Measurements from ENCODE around the gene ZFP91.
A peak's percentile ranks its signal among the peaks of the same experiment; 100 is the strongest.

The ZFP91 gene

DNA sequence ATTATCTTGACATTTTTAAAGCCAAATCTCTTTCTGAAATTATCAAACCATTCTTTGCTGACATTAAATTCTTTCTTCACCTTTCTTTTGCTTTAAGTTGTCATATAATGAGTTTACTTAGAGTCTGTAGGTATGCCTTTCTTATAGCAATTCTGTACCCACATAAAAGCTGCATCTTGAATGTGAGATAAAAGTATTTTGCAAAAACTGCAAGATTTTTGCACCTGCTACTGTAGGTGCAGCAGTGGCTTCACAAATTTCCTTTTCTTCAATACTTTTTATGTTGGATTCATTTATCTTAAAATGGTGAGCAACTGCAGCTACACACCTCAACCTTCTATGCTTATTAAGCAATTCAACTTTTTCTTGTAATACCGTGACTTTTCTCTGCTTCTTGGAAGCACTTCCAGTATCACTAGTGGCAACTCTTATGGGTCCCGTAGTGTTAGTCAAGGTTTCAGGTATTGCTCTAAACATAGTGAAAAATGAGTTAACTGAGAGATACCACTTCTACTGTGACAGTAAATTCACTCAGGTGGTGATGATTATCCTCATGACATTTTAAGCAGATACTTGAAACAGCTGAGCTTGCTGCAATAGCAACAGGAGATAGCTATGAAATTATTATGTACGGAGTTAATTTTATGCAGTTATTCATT lies 18.8 kb downstream of the ZFP91 start:
- H3K4me3 Mint-ChIP-seq: no peak overlapping the region

DNA sequence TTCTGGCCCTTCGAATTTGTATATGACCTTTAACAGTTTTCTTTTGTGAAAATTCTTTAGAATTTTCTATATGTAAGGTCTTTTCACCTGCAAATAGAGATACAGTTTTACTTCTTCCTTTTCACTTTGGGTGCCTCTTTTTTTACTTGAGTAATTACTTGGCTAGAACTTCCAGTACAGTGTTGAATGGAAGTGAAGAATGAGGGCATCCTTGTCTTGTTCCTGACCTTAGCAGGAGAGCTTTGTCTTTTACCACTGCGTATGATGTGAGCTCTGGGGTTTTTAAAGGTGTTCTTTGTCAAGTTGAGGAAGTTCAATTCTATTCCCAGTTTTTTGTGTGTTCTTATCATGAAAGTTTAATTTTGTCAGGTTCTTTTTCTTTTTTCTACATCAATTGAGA lies 21.6 kb downstream of the ZFP91 start:
- Mint-ChIP-seq H3K27me3 (no peaks in the 10 kb centered on the region), H3K4me3 (no peak overlapping the region), H3K9me3 (no peaks in the 10 kb centered on the region), H3K36me3 (peaks cover 55% of the 10 kb centered on the region), H3K4me1 (peaks cover 65% of the 10 kb centered on the region), H3K27ac (no peak overlapping the region)
- CTCF ChIA-PET: interaction anchor here (0.8 to 1.6 kb wide), 2 partner anchors 20 to 29 kb away, joined by 3 to 7 read pairs; no protein-coding TSS in a partner anchor
- no peak for DNase-seq

More for the DNA sequence above, 18.8 kb downstream of the ZFP91 start:
- Mint-ChIP-seq H3K27ac (peak overlapping the region; percentile 47), H3K27me3 (no peaks in the 10 kb centered on the region), H3K9me3 (no peaks in the 10 kb centered on the region), H3K4me1 (peaks cover 58% of the 10 kb centered on the region), H3K36me3 (peaks cover 50% of the 10 kb centered on the region)
- CTCF ChIA-PET: interaction anchor here (1.1 to 1.6 kb wide), 3 partner anchors 10 to 32 kb away, joined by 4 to 6 read pairs (median 5); no protein-coding TSS in a partner anchor
- DNase-seq: no peak

DNA sequence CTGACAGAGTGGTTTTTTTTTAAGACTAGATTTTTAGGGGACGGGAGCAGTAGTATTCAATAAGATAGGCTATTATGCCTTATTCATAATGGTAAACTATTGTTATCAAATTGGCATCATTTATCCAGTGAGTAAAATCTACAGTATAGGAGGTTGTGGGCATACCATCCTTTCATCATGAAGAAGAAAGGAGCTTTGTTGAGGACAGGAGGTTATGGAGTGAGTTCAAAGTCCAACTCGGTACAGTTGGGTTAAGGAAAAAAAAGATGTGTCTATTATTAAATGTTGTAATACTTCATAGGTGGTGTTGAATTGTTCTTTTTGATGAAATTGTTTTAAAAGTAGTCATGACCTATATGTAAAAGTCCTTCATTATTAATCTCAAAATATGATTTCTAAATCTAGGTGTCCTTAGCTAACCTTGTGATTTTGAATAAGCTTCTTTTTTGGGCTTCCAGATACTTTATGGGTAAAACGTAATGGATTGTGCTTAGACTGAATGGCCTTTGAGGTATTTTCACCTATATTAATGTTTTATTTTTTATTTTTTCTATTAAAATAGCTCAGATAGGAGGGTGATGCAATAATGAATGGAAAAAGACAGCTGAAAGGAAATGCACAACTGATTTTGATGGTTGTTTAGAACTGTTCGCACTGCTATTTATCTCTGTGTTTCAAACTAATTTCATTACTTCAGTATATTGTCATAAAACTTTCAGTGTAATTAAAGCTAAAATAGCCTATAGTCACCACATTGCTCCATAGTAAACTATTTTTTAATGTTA lies 28.3 kb downstream of the ZFP91 start:
- no peak overlapping the region for H3K4me3 Mint-ChIP-seq
- DNase-seq: no peak
- H3K9me3 Mint-ChIP-seq: no peaks in the 10 kb centered on the region
- peaks cover 35% of the 10 kb centered on the region for H3K4me1 Mint-ChIP-seq
- no peaks in the 10 kb centered on the region for H3K27me3 Mint-ChIP-seq
- no peak overlapping the region for H3K27ac Mint-ChIP-seq
- CTCF ChIA-PET: interaction anchor here (0.8 to 1.4 kb wide), 2 partner anchors 9 to 39 kb away, joined by 3 to 6 read pairs; no protein-coding TSS in a partner anchor
- H3K36me3 Mint-ChIP-seq: peaks cover 53% of the 10 kb centered on the region

DNA sequence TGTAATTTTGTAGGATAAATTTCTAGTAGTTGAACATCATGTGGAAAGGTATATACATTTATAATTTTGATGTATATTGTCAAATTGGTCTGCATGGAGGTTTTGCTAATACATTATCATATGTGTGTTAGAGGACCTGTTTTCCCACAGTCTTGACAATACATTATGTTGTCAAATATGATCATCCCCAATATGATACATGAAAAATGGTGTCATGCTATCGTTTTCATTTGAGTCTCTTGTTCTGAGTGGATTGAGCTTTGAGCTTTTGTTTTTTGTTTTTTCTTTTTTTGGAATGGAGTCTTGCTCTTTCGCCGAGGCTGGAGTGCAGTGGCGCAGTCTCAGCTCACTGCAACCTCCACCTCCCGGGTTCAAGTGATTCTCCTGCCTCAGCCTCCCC lies 29.5 kb downstream of the ZFP91 start:
- CTCF ChIA-PET: no interaction called here
- H3K27ac Mint-ChIP-seq: no peak overlapping the region
- no peak overlapping the region for H3K4me3 Mint-ChIP-seq

GRCh38 chr11:58609723-58610122 lies 30.9 kb downstream of the ZFP91 start:
- CTCF ChIA-PET: interaction anchor here (1.4 kb wide), 1 partner anchor 41 kb away, joined by 4 read pairs; no protein-coding TSS in a partner anchor
- DNase-seq: no peak
- peaks cover 23% of the 10 kb centered on the region for H3K4me1 Mint-ChIP-seq
- no peaks in the 10 kb centered on the region for H3K9me3 Mint-ChIP-seq
- no peak overlapping the region for H3K27ac Mint-ChIP-seq
- peaks cover 51% of the 10 kb centered on the region for H3K36me3 Mint-ChIP-seq
- H3K4me3 Mint-ChIP-seq: no peak overlapping the region
- no peaks in the 10 kb centered on the region for H3K27me3 Mint-ChIP-seq

More for the DNA sequence above, 29.5 kb downstream of the ZFP91 start:
- Mint-ChIP-seq H3K27me3 (no peaks in the 10 kb centered on the region), H3K4me1 (peaks cover 27% of the 10 kb centered on the region), H3K36me3 (peaks cover 52% of the 10 kb centered on the region), H3K9me3 (no peaks in the 10 kb centered on the region)
- DNase-seq: no peak

GRCh38 chr11:58613228-58613627 lies 34.4 kb downstream of the ZFP91 start:
- H3K36me3 Mint-ChIP-seq: peaks cover 72% of the 10 kb centered on the region

DNA sequence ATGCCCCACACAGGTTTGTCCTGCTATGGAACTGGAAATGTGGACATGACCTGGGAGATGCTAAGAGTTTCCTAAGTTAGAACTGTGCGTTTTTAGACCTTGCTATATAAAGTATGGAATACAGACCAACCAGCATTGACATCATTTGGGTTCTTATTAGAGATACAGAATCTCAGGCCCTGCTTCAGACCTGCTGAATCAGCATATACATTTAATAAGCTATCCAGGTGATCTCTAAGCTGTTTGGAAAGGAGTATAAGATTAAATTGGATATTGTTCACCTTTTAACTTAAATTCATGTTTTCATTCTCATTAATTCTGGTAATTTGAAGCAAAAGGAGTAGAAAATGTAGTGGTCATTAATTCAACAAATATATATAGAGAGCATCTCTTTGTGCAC lies 36.7 kb downstream of the ZFP91 start:
- H3K4me1 Mint-ChIP-seq: peaks cover 3% of the 10 kb centered on the region
- H3K27ac Mint-ChIP-seq: no peak overlapping the region
- CTCF ChIA-PET: no interaction called here
- no peak for DNase-seq
- H3K4me3 Mint-ChIP-seq: no peak overlapping the region
- no peaks in the 10 kb centered on the region for H3K27me3 Mint-ChIP-seq
- no peaks in the 10 kb centered on the region for H3K9me3 Mint-ChIP-seq
- H3K36me3 Mint-ChIP-seq: peaks cover 77% of the 10 kb centered on the region

More at GRCh38 chr11:58613228-58613627, 34.4 kb downstream of the ZFP91 start:
- Mint-ChIP-seq H3K4me1 (peaks cover 3% of the 10 kb centered on the region), H3K27me3 (no peaks in the 10 kb centered on the region), H3K9me3 (no peaks in the 10 kb centered on the region), H3K27ac (no peak overlapping the region), H3K4me3 (no peak overlapping the region)
- no peak for DNase-seq
- CTCF ChIA-PET: no interaction called here

GRCh38 chr11:58616594-58616993 lies 37.7 kb downstream of the ZFP91 start:
- DNase-seq: no peak
- CTCF ChIA-PET: interaction anchor here (2.3 kb wide), 1 partner anchor 13 kb away, joined by 7 read pairs; no protein-coding TSS in a partner anchor
- Mint-ChIP-seq H3K9me3 (no peaks in the 10 kb centered on the region), H3K4me3 (no peak overlapping the region), H3K4me1 (peaks cover 5% of the 10 kb centered on the region), H3K27ac (no peak overlapping the region), H3K36me3 (peaks cover 68% of the 10 kb centered on the region), H3K27me3 (no peaks in the 10 kb centered on the region)

- H3K4me3 Mint-ChIP-seq: no peak overlapping the region
- H3K9me3 Mint-ChIP-seq: no peaks in the 10 kb centered on the region
- CTCF ChIA-PET: interaction anchor here (0.9 to 3.5 kb wide), 3 partner anchors 10 to 41 kb away, joined by 4 to 24 read pairs (median 7); partner anchors contain the start of gene LPXN
- H3K36me3 Mint-ChIP-seq: peaks cover 68% of the 10 kb centered on the region
- DNase-seq: no peak
- no peaks in the 10 kb centered on the region for H3K27me3 Mint-ChIP-seq
- no peak overlapping the region for H3K27ac Mint-ChIP-seq
- peaks cover 11% of the 10 kb centered on the region for H3K4me1 Mint-ChIP-seq
These were observed 39.2 kb downstream of the ZFP91 start for GRCh38 chr11:58617976-58618557.

GRCh38 chr11:58621586-58622262 lies 42.9 kb downstream of the ZFP91 start:
- H3K4me3 Mint-ChIP-seq: no peak overlapping the region
- H3K9me3 Mint-ChIP-seq: no peaks in the 10 kb centered on the region
- peak overlapping the region; percentile 67 for H3K27ac Mint-ChIP-seq
- CTCF ChIA-PET: interaction anchor here (0.6 to 1.4 kb wide), 3 partner anchors 8 to 54 kb away, joined by 3 to 6 read pairs (median 3); partner anchors contain the start of gene LPXN
- peaks cover 61% of the 10 kb centered on the region for H3K36me3 Mint-ChIP-seq
- no peaks in the 10 kb centered on the region for H3K27me3 Mint-ChIP-seq
- DNase-seq: no peak
- H3K4me1 Mint-ChIP-seq: peaks cover 11% of the 10 kb centered on the region

- peaks cover 11% of the 10 kb centered on the region for H3K4me1 Mint-ChIP-seq
- no peaks in the 10 kb centered on the region for H3K9me3 Mint-ChIP-seq
- DNase-seq: no peak
- CTCF ChIA-PET: interaction anchor here (1.4 to 1.9 kb wide), 2 partner anchors 7 to 46 kb away, joined by 6 read pairs; no protein-coding TSS in a partner anchor
- no peak within 1 kb of the TSS for H3K4me3 Mint-ChIP-seq
- H3K36me3 Mint-ChIP-seq: peaks cover 59% of the 10 kb centered on the region
- peak within 1 kb of the TSS; percentile 67 for H3K27ac Mint-ChIP-seq
- H3K27me3 Mint-ChIP-seq: no peaks in the 10 kb centered on the region
These were observed 43.5 kb downstream of the ZFP91 start, which contains the start of gene CNTF for GRCh38 chr11:58622344-58622743. TSS of gene CNTF (plus strand) at chr11:58622665. CDS start at chr11:58622753, 88 bp downstream.

- Mint-ChIP-seq H3K9me3 (no peaks in the 10 kb centered on the region), H3K36me3 (peaks cover 38% of the 10 kb centered on the region), H3K4me1 (peaks cover 11% of the 10 kb centered on the region), H3K27me3 (no peaks in the 10 kb centered on the region), H3K4me3 (no peak overlapping the region), H3K27ac (no peak overlapping the region)
- DNase-seq: no peak
- CTCF ChIA-PET: no interaction called here
These were observed 46.2 kb downstream of the ZFP91 start for GRCh38 chr11:58625086-58625485.

DNA sequence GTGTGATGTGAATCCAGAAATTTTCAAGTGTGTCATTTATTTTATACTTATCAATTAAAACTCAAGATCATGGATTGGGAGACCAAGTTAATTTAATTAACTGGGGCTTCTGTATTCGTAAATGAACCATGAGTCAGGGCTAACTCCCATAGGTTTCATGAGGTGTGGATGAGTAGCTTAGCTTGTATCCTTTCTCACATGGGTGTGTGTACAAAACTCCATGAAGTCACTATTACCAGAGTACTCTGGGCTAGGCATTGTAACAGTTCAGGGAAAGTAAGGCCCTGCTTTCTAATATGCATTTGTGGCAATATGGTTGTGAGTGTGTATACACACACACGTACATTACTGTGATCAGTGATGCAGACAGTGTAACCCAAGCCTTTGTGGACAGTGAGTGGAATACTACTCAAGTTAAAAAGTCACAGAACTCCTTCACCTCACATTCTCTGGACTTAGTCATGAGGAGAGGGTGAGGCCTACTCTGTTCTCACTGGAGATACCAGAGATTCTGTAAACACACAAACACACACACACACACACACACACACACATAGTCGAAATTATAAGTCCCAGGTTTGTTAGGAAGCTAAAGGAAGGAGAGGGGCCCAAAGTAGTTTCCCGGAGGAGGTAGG lies 47.1 kb downstream of the ZFP91 start:
- Mint-ChIP-seq H3K9me3 (no peaks in the 10 kb centered on the region), H3K4me1 (peaks cover 11% of the 10 kb centered on the region), H3K27ac (no peak overlapping the region), H3K4me3 (no peak overlapping the region), H3K36me3 (peaks cover 33% of the 10 kb centered on the region), H3K27me3 (no peaks in the 10 kb centered on the region)
- DNase-seq: no peak
- CTCF ChIA-PET: interaction anchor here (5.9 kb wide), 1 partner anchor 58 kb away, joined by 50 read pairs; no protein-coding TSS in a partner anchor

Data from activated naive CD4-positive, alpha-beta T cell treated with anti-CD3 and anti-CD28 coated beads, Interleukin-2, amount 10 ng/mL, durations not matched to agents 7 days and 5 days (primary cell).